ACC112 (cell line): ENCODE results near the gene ZFR.
"Not testable (repeated sequence)": the region's sequence is repeated elsewhere in the genome, so short reads cannot be mapped to it uniquely, and the experiment has no call there.

Experiments
- H2AFZ ChIP-seq: fragments of 200-600 bp; sonication (generic); one replicate; pipeline ENCODE4 v1.6.0; 2017; ENCODE audit warnings: antibody characterized with exemption, low read length; ENCODE audit not compliant: unreplicated experiment
- H3K27ac ChIP-seq: fragments of 200-600 bp; sonication (generic); 2 replicates; pipeline ENCODE4 v1.5.1; 2014; ENCODE audit warnings: low read depth, mild to moderate bottlenecking, antibody characterized with exemption, low read length, moderate library complexity
- H3K27me3 ChIP-seq: fragments of 200-600 bp; sonication (generic); 2 replicates; pipeline ENCODE4 v1.6.1; 2014; ENCODE audit warnings: mild to moderate bottlenecking, antibody characterized with exemption, low read length, moderate library complexity, mixed read lengths; ENCODE audit not compliant: insufficient read depth
- H3K36me3 ChIP-seq: fragments of 200-600 bp; sonication (generic); 2 replicates; pipeline ENCODE4 v1.6.1; 2016; ENCODE audit warnings: mild to moderate bottlenecking, antibody characterized with exemption, low read length, moderate library complexity, mixed read lengths; ENCODE audit not compliant: insufficient read depth
- H3K4me1 ChIP-seq: fragments of 200-600 bp; sonication (generic); one replicate; pipeline ENCODE4 v1.6.1; 2016; ENCODE audit warnings: low read length, mixed read lengths; ENCODE audit not compliant: insufficient read depth, unreplicated experiment, control insufficient read depth
- H3K4me3 ChIP-seq: fragments of 200-600 bp; sonication (generic); 2 replicates; pipeline ENCODE4 v1.5.1; 2014; ENCODE audit warnings: mild to moderate bottlenecking, low read depth, low read length
- H3K79me2 ChIP-seq: fragments of 200-600 bp; sonication (generic); one replicate; pipeline ENCODE4 v1.6.0; 2016; ENCODE audit warnings: low read length; ENCODE audit not compliant: control insufficient read depth, unreplicated experiment, insufficient read depth

ZFR gene

GRCh38 chr5:32434221-32434620 is 10.3 kb downstream of the ZFR start:
- Histone ChIP-seq H3K4me3 (no peak overlapping the region), H3K36me3 (peaks cover 5% of the 10 kb centered on the region), H3K27ac (no peak overlapping the region), H2AFZ (no peak overlapping the region), H3K27me3 (no peaks in the 10 kb centered on the region), H3K4me1 (no peaks in the 10 kb centered on the region), H3K79me2 (peaks cover 96% of the 10 kb centered on the region)

- H3K4me1 ChIP-seq = no peaks in the 10 kb centered on the region
- H2AFZ ChIP-seq = no peak overlapping the region
- no peak overlapping the region for H3K27ac ChIP-seq
- H3K36me3 ChIP-seq = peaks cover 10% of the 10 kb centered on the region
- H3K4me3 ChIP-seq = no peak overlapping the region
- H3K27me3 ChIP-seq = no peaks in the 10 kb centered on the region
- H3K79me2 ChIP-seq = peaks cover 95% of the 10 kb centered on the region
These were observed 11.9 kb downstream of the ZFR start for GRCh38 chr5:32432633-32433032.

DNA sequence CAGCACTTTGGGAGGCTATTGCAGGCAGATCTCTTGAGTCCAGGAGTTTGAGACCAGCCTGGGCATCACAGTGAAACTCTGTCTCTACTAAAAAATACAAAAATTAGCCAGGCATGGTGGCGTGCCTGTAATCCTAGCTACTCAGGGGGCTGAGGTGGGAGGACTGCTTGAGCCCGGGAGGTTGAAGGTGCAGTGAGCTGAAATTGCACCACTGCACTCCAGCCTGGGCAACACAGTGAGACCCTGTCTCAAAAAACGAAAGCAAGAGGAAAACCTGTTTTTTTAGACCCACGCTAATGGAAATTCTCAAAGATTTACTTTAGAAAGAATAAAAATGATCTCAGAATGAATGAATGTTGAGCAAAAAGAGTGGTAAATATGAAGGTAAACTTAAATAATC is 13.7 kb downstream of the ZFR start:
- H3K79me2 ChIP-seq = peaks cover 93% of the 10 kb centered on the region
- H3K36me3 ChIP-seq = peaks cover 19% of the 10 kb centered on the region
- not testable (repeated sequence) for H3K27ac ChIP-seq

GRCh38 chr5:32428426-32428825 is 16.1 kb downstream of the ZFR start:
- Histone ChIP-seq H3K36me3 (peaks cover 19% of the 10 kb centered on the region), H3K27me3 (no peaks in the 10 kb centered on the region)

More for the DNA sequence above, 13.7 kb downstream of the ZFR start:
- H2AFZ ChIP-seq, H3K4me1 ChIP-seq, H3K27me3 ChIP-seq, H3K4me3 ChIP-seq: not testable (repeated sequence)

GRCh38 chr5:32426440-32427151 is 17.9 kb downstream of the ZFR start:
- Histone ChIP-seq H3K4me1 (peaks cover 5% of the 10 kb centered on the region), H3K27ac (no peak overlapping the region), H2AFZ (no peak overlapping the region), H3K27me3 (no peaks in the 10 kb centered on the region), H3K4me3 (no peak overlapping the region), H3K36me3 (peaks cover 19% of the 10 kb centered on the region), H3K79me2 (peaks cover 90% of the 10 kb centered on the region)

More at GRCh38 chr5:32428426-32428825, 16.1 kb downstream of the ZFR start:
- Histone ChIP-seq H2AFZ (no peak overlapping the region), H3K27ac (no peak overlapping the region), H3K4me3 (no peak overlapping the region), H3K79me2 (peaks cover 92% of the 10 kb centered on the region), H3K4me1 (no peaks in the 10 kb centered on the region)

GRCh38 chr5:32422697-32423096 is 21.8 kb downstream of the ZFR start:
- no peak overlapping the region for H3K27ac ChIP-seq
- peaks cover 12% of the 10 kb centered on the region; the same call in 1 of the 2 replicates for H3K36me3 ChIP-seq
- no peaks in the 10 kb centered on the region for H3K27me3 ChIP-seq
- no peak overlapping the region for H3K4me3 ChIP-seq
- no peak overlapping the region for H2AFZ ChIP-seq
- H3K79me2 ChIP-seq = peaks cover 82% of the 10 kb centered on the region
- H3K4me1 ChIP-seq = peaks cover 20% of the 10 kb centered on the region

GRCh38 chr5:32421075-32421474 is 23.5 kb downstream of the ZFR start:
- no peaks in the 10 kb centered on the region for H3K27me3 ChIP-seq
- H3K36me3 ChIP-seq = peaks cover 13% of the 10 kb centered on the region
- no peak overlapping the region for H2AFZ ChIP-seq
- no peak overlapping the region for H3K4me3 ChIP-seq
- H3K4me1 ChIP-seq = peaks cover 20% of the 10 kb centered on the region
- no peak overlapping the region for H3K27ac ChIP-seq
- H3K79me2 ChIP-seq = peaks cover 72% of the 10 kb centered on the region

GRCh38 chr5:32420506-32420905 is 24.0 kb downstream of the ZFR start:
- Histone ChIP-seq H3K4me1 (peaks cover 20% of the 10 kb centered on the region), H3K79me2 (peaks cover 67% of the 10 kb centered on the region), H3K27me3 (no peaks in the 10 kb centered on the region), H3K4me3 (no peak overlapping the region), H3K27ac (peak overlapping the region; percentile 22; the same call in 1 of the 2 replicates), H2AFZ (no peak overlapping the region), H3K36me3 (peaks cover 18% of the 10 kb centered on the region)

DNA sequence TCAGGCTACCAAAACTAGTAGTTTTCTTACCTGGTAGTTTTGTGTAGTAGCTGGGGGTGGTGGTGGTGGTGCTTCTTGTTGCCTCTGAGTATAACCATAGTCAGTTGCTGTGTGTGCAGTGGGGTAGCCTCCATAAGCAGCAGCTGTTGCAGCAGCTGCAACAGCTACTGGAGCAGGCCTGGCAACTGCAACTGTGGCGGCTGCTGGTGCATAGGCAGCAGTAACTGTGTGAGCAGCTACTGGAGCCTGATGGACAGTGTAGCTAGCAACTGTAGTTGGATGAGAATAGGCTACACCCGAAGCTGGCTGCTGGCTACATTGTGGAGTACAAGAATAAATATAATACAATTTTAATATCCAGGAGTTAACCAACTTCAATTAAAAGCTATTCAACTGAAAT is 24.7 kb downstream of the ZFR start:
- Histone ChIP-seq H3K36me3 (peaks cover 23% of the 10 kb centered on the region), H3K27ac (no peak overlapping the region), H3K27me3 (no peaks in the 10 kb centered on the region)

GRCh38 chr5:32413466-32414263 is 30.9 kb downstream of the ZFR start:
- no peak overlapping the region for H3K4me3 ChIP-seq
- H3K36me3 ChIP-seq = peaks cover 44% of the 10 kb centered on the region
- H3K4me1 ChIP-seq = no peaks in the 10 kb centered on the region
- H3K27ac ChIP-seq = no peak overlapping the region
- H3K79me2 ChIP-seq = peaks cover 28% of the 10 kb centered on the region
- H2AFZ ChIP-seq = no peak overlapping the region
- no peaks in the 10 kb centered on the region for H3K27me3 ChIP-seq

More for the DNA sequence above, 24.7 kb downstream of the ZFR start:
- peaks cover 62% of the 10 kb centered on the region for H3K79me2 ChIP-seq
- peaks cover 20% of the 10 kb centered on the region for H3K4me1 ChIP-seq
- no peak overlapping the region for H3K4me3 ChIP-seq
- no peak overlapping the region for H2AFZ ChIP-seq

GRCh38 chr5:32410630-32411029 is 33.9 kb downstream of the ZFR start:
- H3K36me3 ChIP-seq = peaks cover 42% of the 10 kb centered on the region
- H3K79me2 ChIP-seq = peaks cover 30% of the 10 kb centered on the region
- H3K4me3 ChIP-seq = no peak overlapping the region
- H3K27ac ChIP-seq = no peak overlapping the region
- no peaks in the 10 kb centered on the region for H3K4me1 ChIP-seq
- no peaks in the 10 kb centered on the region for H3K27me3 ChIP-seq
- H2AFZ ChIP-seq = no peak overlapping the region
